ENCODE measurements around the gene MALT1.
"Not testable (repeated sequence)": the region's sequence is repeated elsewhere in the genome, so short reads cannot be mapped to it uniquely, and the experiment has no call there.

Gene MALT1

GRCh38 chr18:58638441-58638840 lies 32.8 kb upstream of the MALT1 start:
- no peaks in the 10 kb centered on the region for H3K36me3 ChIP-seq (ENCODE audit: control insufficient read depth in 1 of 2, insufficient read depth in 2 of 2, low read length in 2 of 2)
- no peak overlapping the region for H3K4me3 ChIP-seq (ENCODE audit: low read depth in 1 of 2, low read length in 2 of 2)
- no peaks in the 10 kb centered on the region for H3K27me3 ChIP-seq (ENCODE audit: control insufficient read depth in 1 of 2, insufficient read depth in 2 of 2, low read length in 2 of 2)
- H3K9me3 ChIP-seq (ENCODE audit: control insufficient read depth in 1 of 2, low read length in 2 of 2), result no peaks in the 10 kb centered on the region
- no peak overlapping the region for H3K9ac ChIP-seq (ENCODE audit: low read depth in 1 of 2, low read length in 2 of 2)
- H3K27ac ChIP-seq (ENCODE audit: low read depth, low read length), result no peak overlapping the region
- H3K4me1 ChIP-seq (ENCODE audit: control insufficient read depth in 1 of 2, insufficient read depth in 2 of 2, low read length in 2 of 2), result no peaks in the 10 kb centered on the region

- H3K27ac ChIP-seq (ENCODE audit: low read depth, low read length), result no peak overlapping the region
- H3K36me3 ChIP-seq (ENCODE audit: control insufficient read depth in 1 of 2, insufficient read depth in 2 of 2, low read length in 2 of 2), result no peaks in the 10 kb centered on the region
Observed at GRCh38 chr18:58639237-58639636, 32.0 kb upstream of the MALT1 start.

GRCh38 chr18:58639751-58640427 lies 31.4 kb upstream of the MALT1 start:
- no peaks in the 10 kb centered on the region for H3K36me3 ChIP-seq (ENCODE audit: control insufficient read depth in 1 of 2, insufficient read depth in 2 of 2, low read length in 2 of 2)
- no peaks in the 10 kb centered on the region for H3K27me3 ChIP-seq (ENCODE audit: control insufficient read depth in 1 of 2, insufficient read depth in 2 of 2, low read length in 2 of 2)
- H3K27ac ChIP-seq (ENCODE audit: low read depth, low read length), result no peak overlapping the region
- H3K4me1 ChIP-seq (ENCODE audit: control insufficient read depth in 1 of 2, insufficient read depth in 2 of 2, low read length in 2 of 2), result no peaks in the 10 kb centered on the region
- H3K9ac ChIP-seq (ENCODE audit: low read depth in 1 of 2, low read length in 2 of 2), result no peak overlapping the region
- H3K4me3 ChIP-seq (ENCODE audit: low read depth in 1 of 2, low read length in 2 of 2), result no peak overlapping the region
- no peaks in the 10 kb centered on the region for H3K9me3 ChIP-seq (ENCODE audit: control insufficient read depth in 1 of 2, low read length in 2 of 2)

More at GRCh38 chr18:58639237-58639636, 32.0 kb upstream of the MALT1 start:
- Histone ChIP-seq H3K4me3 (ENCODE audit: low read depth in 1 of 2, low read length in 2 of 2) (no peak overlapping the region), H3K4me1 (ENCODE audit: control insufficient read depth in 1 of 2, insufficient read depth in 2 of 2, low read length in 2 of 2) (no peaks in the 10 kb centered on the region), H3K9me3 (ENCODE audit: control insufficient read depth in 1 of 2, low read length in 2 of 2) (no peaks in the 10 kb centered on the region), H3K27me3 (ENCODE audit: control insufficient read depth in 1 of 2, insufficient read depth in 2 of 2, low read length in 2 of 2) (no peaks in the 10 kb centered on the region), H3K9ac (ENCODE audit: low read depth in 1 of 2, low read length in 2 of 2) (no peak overlapping the region)

GRCh38 chr18:58640428-58640805 lies 30.8 kb upstream of the MALT1 start:
- H3K4me1 ChIP-seq (ENCODE audit: control insufficient read depth in 1 of 2, insufficient read depth in 2 of 2, low read length in 2 of 2), result no peaks in the 10 kb centered on the region
- H3K36me3 ChIP-seq (ENCODE audit: control insufficient read depth in 1 of 2, insufficient read depth in 2 of 2, low read length in 2 of 2), result no peaks in the 10 kb centered on the region
- no peak overlapping the region for H3K27ac ChIP-seq (ENCODE audit: low read depth, low read length)

GRCh38 chr18:58640891-58641610 lies 30.2 kb upstream of the MALT1 start:
- Histone ChIP-seq H3K27ac (ENCODE audit: low read depth, low read length) (no peak overlapping the region), H3K4me3 (ENCODE audit: low read depth in 1 of 2, low read length in 2 of 2) (no peak overlapping the region), H3K36me3 (ENCODE audit: control insufficient read depth in 1 of 2, insufficient read depth in 2 of 2, low read length in 2 of 2) (no peaks in the 10 kb centered on the region), H3K9me3 (ENCODE audit: control insufficient read depth in 1 of 2, low read length in 2 of 2) (no peaks in the 10 kb centered on the region), H3K27me3 (ENCODE audit: control insufficient read depth in 1 of 2, insufficient read depth in 2 of 2, low read length in 2 of 2) (no peaks in the 10 kb centered on the region), H3K9ac (ENCODE audit: low read depth in 1 of 2, low read length in 2 of 2) (no peak overlapping the region), H3K4me1 (ENCODE audit: control insufficient read depth in 1 of 2, insufficient read depth in 2 of 2, low read length in 2 of 2) (no peaks in the 10 kb centered on the region)

More at GRCh38 chr18:58640428-58640805, 30.8 kb upstream of the MALT1 start:
- H3K9me3 ChIP-seq (ENCODE audit: control insufficient read depth in 1 of 2, low read length in 2 of 2), result no peaks in the 10 kb centered on the region
- no peak overlapping the region for H3K4me3 ChIP-seq (ENCODE audit: low read depth in 1 of 2, low read length in 2 of 2)
- no peak overlapping the region for H3K9ac ChIP-seq (ENCODE audit: low read depth in 1 of 2, low read length in 2 of 2)
- no peaks in the 10 kb centered on the region for H3K27me3 ChIP-seq (ENCODE audit: control insufficient read depth in 1 of 2, insufficient read depth in 2 of 2, low read length in 2 of 2)

- H3K9me3 ChIP-seq (ENCODE audit: control insufficient read depth in 1 of 2, low read length in 2 of 2); H3K9ac ChIP-seq (ENCODE audit: low read depth in 1 of 2, low read length in 2 of 2); H3K4me1 ChIP-seq (ENCODE audit: control insufficient read depth in 1 of 2, insufficient read depth in 2 of 2, low read length in 2 of 2); H3K27ac ChIP-seq (ENCODE audit: low read depth, low read length); H3K27me3 ChIP-seq (ENCODE audit: control insufficient read depth in 1 of 2, insufficient read depth in 2 of 2, low read length in 2 of 2); H3K4me3 ChIP-seq (ENCODE audit: low read depth in 1 of 2, low read length in 2 of 2); H3K36me3 ChIP-seq (ENCODE audit: control insufficient read depth in 1 of 2, insufficient read depth in 2 of 2, low read length in 2 of 2): not testable (repeated sequence)
Observed at GRCh38 chr18:58643557-58643956, 27.7 kb upstream of the MALT1 start.

- no peak overlapping the region for H3K27ac ChIP-seq (ENCODE audit: low read depth, low read length)
- H3K9ac ChIP-seq (ENCODE audit: low read depth in 1 of 2, low read length in 2 of 2), result no peak overlapping the region
- no peak overlapping the region for H3K4me3 ChIP-seq (ENCODE audit: low read depth in 1 of 2, low read length in 2 of 2)
- H3K4me1 ChIP-seq (ENCODE audit: control insufficient read depth in 1 of 2, insufficient read depth in 2 of 2, low read length in 2 of 2), result peaks cover 0 to 4% of the 10 kb centered on the region in 2 donors
- H3K36me3 ChIP-seq (ENCODE audit: control insufficient read depth in 1 of 2, insufficient read depth in 2 of 2, low read length in 2 of 2), result no peaks in the 10 kb centered on the region
- no peaks in the 10 kb centered on the region for H3K27me3 ChIP-seq (ENCODE audit: control insufficient read depth in 1 of 2, insufficient read depth in 2 of 2, low read length in 2 of 2)
- H3K9me3 ChIP-seq (ENCODE audit: control insufficient read depth in 1 of 2, low read length in 2 of 2), result no peaks in the 10 kb centered on the region
Observed at GRCh38 chr18:58645398-58645797, 25.9 kb upstream of the MALT1 start.

GRCh38 chr18:58646334-58646862 lies 24.9 kb upstream of the MALT1 start:
- H3K27me3 ChIP-seq (ENCODE audit: control insufficient read depth in 1 of 2, insufficient read depth in 2 of 2, low read length in 2 of 2), result no peaks in the 10 kb centered on the region
- H3K4me1 ChIP-seq (ENCODE audit: control insufficient read depth in 1 of 2, insufficient read depth in 2 of 2, low read length in 2 of 2), result peaks cover 0 to 9% of the 10 kb centered on the region in 2 donors
- H3K9ac ChIP-seq (ENCODE audit: low read depth in 1 of 2, low read length in 2 of 2), result no peak overlapping the region
- no peak overlapping the region for H3K4me3 ChIP-seq (ENCODE audit: low read depth in 1 of 2, low read length in 2 of 2)
- H3K27ac ChIP-seq (ENCODE audit: low read depth, low read length), result no peak overlapping the region
- H3K36me3 ChIP-seq (ENCODE audit: control insufficient read depth in 1 of 2, insufficient read depth in 2 of 2, low read length in 2 of 2), result no peaks in the 10 kb centered on the region
- no peaks in the 10 kb centered on the region for H3K9me3 ChIP-seq (ENCODE audit: control insufficient read depth in 1 of 2, low read length in 2 of 2)

GRCh38 chr18:58649966-58650816 lies 21.1 kb upstream of the MALT1 start:
- H3K9me3 ChIP-seq (ENCODE audit: control insufficient read depth in 1 of 2, low read length in 2 of 2), result no peaks in the 10 kb centered on the region
- H3K27ac ChIP-seq (ENCODE audit: low read depth, low read length), result no peak overlapping the region
- H3K36me3 ChIP-seq (ENCODE audit: control insufficient read depth in 1 of 2, insufficient read depth in 2 of 2, low read length in 2 of 2), result no peaks in the 10 kb centered on the region
- H3K9ac ChIP-seq (ENCODE audit: low read depth in 1 of 2, low read length in 2 of 2), result no peak overlapping the region
- peaks cover 0 to 9% of the 10 kb centered on the region in 2 donors for H3K4me1 ChIP-seq (ENCODE audit: control insufficient read depth in 1 of 2, insufficient read depth in 2 of 2, low read length in 2 of 2)
- no peak overlapping the region for H3K4me3 ChIP-seq (ENCODE audit: low read depth in 1 of 2, low read length in 2 of 2)
- H3K27me3 ChIP-seq (ENCODE audit: control insufficient read depth in 1 of 2, insufficient read depth in 2 of 2, low read length in 2 of 2), result no peaks in the 10 kb centered on the region

GRCh38 chr18:58650830-58651229 lies 20.4 kb upstream of the MALT1 start:
- H3K36me3 ChIP-seq (ENCODE audit: control insufficient read depth in 1 of 2, insufficient read depth in 2 of 2, low read length in 2 of 2); H3K4me1 ChIP-seq (ENCODE audit: control insufficient read depth in 1 of 2, insufficient read depth in 2 of 2, low read length in 2 of 2); H3K4me3 ChIP-seq (ENCODE audit: low read depth in 1 of 2, low read length in 2 of 2); H3K27ac ChIP-seq (ENCODE audit: low read depth, low read length); H3K27me3 ChIP-seq (ENCODE audit: control insufficient read depth in 1 of 2, insufficient read depth in 2 of 2, low read length in 2 of 2); H3K9ac ChIP-seq (ENCODE audit: low read depth in 1 of 2, low read length in 2 of 2); H3K9me3 ChIP-seq (ENCODE audit: control insufficient read depth in 1 of 2, low read length in 2 of 2): not testable (repeated sequence)

Data from duodenal mucosa (tissue), 2 donors.